ENCODE data around the gene CWC27.
"Not testable (repeated sequence)": the region's sequence is repeated elsewhere in the genome, so short reads cannot be mapped to it uniquely, and the experiment has no call there.

- not testable (repeated sequence) for TF ChIP-seq CTCF (IDR thresholded peaks at IDR 0.05); ZFX (IDR thresholded peaks at IDR 0.05; ENCODE audit: borderline replicate concordance)
These were observed 61.9 kb downstream of the CWC27 start for GRCh38 chr5:64830650-64831049.
